ENCODE data around the gene IVNS1ABP.

- TF ChIP-seq BHLHE40 (IDR thresholded peaks at IDR 0.05; ENCODE audit: low read length), result no peak
- no peak for TF ChIP-seq PBX2 (CRISPR knock-in tag; IDR thresholded peaks at IDR 0.05; ENCODE audit: low read depth)
- TF ChIP-seq PBX2 (tag; conservative IDR thresholded peaks at IDR 0.05; ENCODE audit: low read depth), result no peak
- no peak for TF ChIP-seq EZH2 (IDR thresholded peaks at IDR 0.05; ENCODE audit: borderline replicate concordance, low read depth, low read length)
- no peak for TF ChIP-seq BRCA1 (IDR thresholded peaks at IDR 0.05)
- no peak for TF ChIP-seq BRCA1 (CRISPR knock-in tag; IDR thresholded peaks at IDR 0.05)
- no peak for TF ChIP-seq KDM5B (IDR thresholded peaks at IDR 0.05; ENCODE audit: insufficient replicate concordance, low read depth, low read length)
- TF ChIP-seq ELF1 (tag; IDR thresholded peaks at IDR 0.05), result no peak
- TF ChIP-seq HNRNPL (IDR thresholded peaks at IDR 0.05; ENCODE audit: low read depth, low read length), result no peak
- TF ChIP-seq NRF1 (conservative IDR thresholded peaks at IDR 0.05 in 1 of 2, IDR thresholded peaks at IDR 0.05 in 1 of 2), result no peak
- TF ChIP-seq ZNF347 (CRISPR knock-in tag; IDR thresholded peaks at IDR 0.05; ENCODE audit: low read depth), result no peak
These were observed 20.2 kb upstream of the IVNS1ABP start for GRCh38 chr1:185337246-185337645.
